Inflammatory macrophage treated with lipopolysaccharide for 1 hour (primary cell): Measurements from ENCODE around the gene TEDC1.

ENCODE experiments used
- DNase-seq, 2 donors: peaks; one replicate each; pipeline ENCODE4 v3.0.0-alpha.2; 2020 to 2022

TEDC1 gene

GRCh38 chr14:105497671-105498429, 6.8 kb downstream of the TEDC1 start:
- DNase-seq = no peak

GRCh38 chr14:105498430-105499255, 7.6 kb downstream of the TEDC1 start:
- no peak for DNase-seq

GRCh38 chr14:105499256-105500035, 8.4 kb downstream of the TEDC1 start:
- no peak for DNase-seq

GRCh38 chr14:105500036-105500725, 9.1 kb downstream of the TEDC1 start:
- no peak for DNase-seq

- no peak for DNase-seq
Measured at GRCh38 chr14:105500726-105501101, 9.7 kb downstream of the TEDC1 start.

- DNase-seq = no peak
Measured at GRCh38 chr14:105501504-105502291, 10.7 kb downstream of the TEDC1 start.

GRCh38 chr14:105502446-105503295, 11.6 kb downstream of the TEDC1 start:
- no peak for DNase-seq

- DNase-seq = no peak
Measured at GRCh38 chr14:105503296-105503640, 12.2 kb downstream of the TEDC1 start.

- DNase-seq = no peak
Measured at GRCh38 chr14:105503935-105504692, 13.1 kb downstream of the TEDC1 start.

- no peak for DNase-seq
Measured at GRCh38 chr14:105505101-105505500, 14.1 kb downstream of the TEDC1 start.

- DNase-seq = no peak
Measured at GRCh38 chr14:105507247-105507646, 16.2 kb downstream of the TEDC1 start.

- DNase-seq = no peak
Measured at GRCh38 chr14:105508069-105508468, 17.0 kb downstream of the TEDC1 start.

GRCh38 chr14:105508601-105509000, 17.6 kb downstream of the TEDC1 start:
- no peak for DNase-seq

- no peak for DNase-seq
Measured at GRCh38 chr14:105517096-105517495, 26.1 kb downstream of the TEDC1 start.

- no peak for DNase-seq
Measured at GRCh38 chr14:105519946-105520698, 29.1 kb downstream of the TEDC1 start.

GRCh38 chr14:105525326-105525725, 34.3 kb downstream of the TEDC1 start:
- no peak for DNase-seq

- no peak for DNase-seq
Measured at GRCh38 chr14:105525861-105526775, 35.1 kb downstream of the TEDC1 start, which contains the start of gene TMEM121. Gene TMEM121 (plus strand): TSS chr14:105526583. CDS start chr14:105528835, 2,252 bp downstream.

- DNase-seq = no peak
Measured at GRCh38 chr14:105526776-105527380, 35.8 kb downstream of the TEDC1 start.
